Brain microvascular endothelial cell (primary cell): ENCODE results near the gene LRMDA.

Source experiments
- DNase-seq: peaks from one replicate; pipeline ENCODE4 v3.0.0-alpha.2; 2020
- H3K27ac ChIP-seq: fragments of 250-450 bp; sonication (Bioruptor Pico); 2 replicates; pipeline ENCODE4 v1.5.1; 2020; ENCODE audit warnings: mild to moderate bottlenecking, moderate library complexity
- H3K27me3 ChIP-seq: fragments of 250-450 bp; sonication (Bioruptor Pico); replicated peaks from 2 replicates; pipeline ENCODE4 v1.5.1; 2020; ENCODE audit warnings: mild to moderate bottlenecking
- H3K36me3 ChIP-seq: fragments of 250-450 bp; sonication (Bioruptor Pico); replicated peaks from 2 replicates; pipeline ENCODE4 v1.5.1; 2020; ENCODE audit warnings: mild to moderate bottlenecking
- H3K4me3 ChIP-seq: 2 replicates; pipeline ENCODE4 v1.5.1; 2011; ENCODE audit warnings: low read depth, mild to moderate bottlenecking, control low read depth, low read length, moderate library complexity
- CTCF ChIP-seq: IDR thresholded peaks from 2 replicates; pipeline ENCODE4 v1.5.1; 2011; ENCODE audit warnings: low read depth, mild to moderate bottlenecking, moderate library complexity, low read length, control low read depth, inconsistent platforms; ENCODE audit errors: missing control alignments
- in situ Hi-C: cut with HindIII; loops from 2 replicates; pipeline ENCODE4 v1.10.0; 2017; ENCODE audit warnings: low sequenced_read_pairs, low pct_ligation_motif_present

The LRMDA gene

GRCh38 chr10:76316234-76316633, 884.8 kb downstream of the LRMDA start:
- Histone ChIP-seq H3K36me3 (no peaks in the 10 kb centered on the region), H3K4me3 (no peak overlapping the region), H3K27ac (no peak overlapping the region), H3K27me3 (no peaks in the 10 kb centered on the region)
- TF ChIP-seq CTCF = no peak
- DNase-seq = no peak
- in situ Hi-C loops = no loop called here

- no peak for TF ChIP-seq CTCF
- H3K4me3 ChIP-seq = no peak overlapping the region
- H3K27me3 ChIP-seq = no peaks in the 10 kb centered on the region
- H3K27ac ChIP-seq = no peak overlapping the region
- DNase-seq = no peak
- in situ Hi-C loops = no loop called here
- H3K36me3 ChIP-seq = no peaks in the 10 kb centered on the region
Measured at GRCh38 chr10:76317078-76317477, 885.7 kb downstream of the LRMDA start.

GRCh38 chr10:76318211-76318610, 886.8 kb downstream of the LRMDA start:
- Histone ChIP-seq H3K36me3 (no peaks in the 10 kb centered on the region), H3K27ac (no peak overlapping the region), H3K4me3 (no peak overlapping the region), H3K27me3 (no peaks in the 10 kb centered on the region)
- in situ Hi-C loops = no loop called here
- no peak for DNase-seq
- no peak for TF ChIP-seq CTCF

GRCh38 chr10:76319661-76320060, 888.2 kb downstream of the LRMDA start:
- Histone ChIP-seq H3K4me3 (no peak overlapping the region), H3K27me3 (no peaks in the 10 kb centered on the region), H3K27ac (no peak overlapping the region), H3K36me3 (no peaks in the 10 kb centered on the region)
- TF ChIP-seq CTCF = no peak
- no peak for DNase-seq
- in situ Hi-C loops = no loop called here

GRCh38 chr10:76324283-76324682, 892.9 kb downstream of the LRMDA start:
- in situ Hi-C loops = no loop called here
- H3K27ac ChIP-seq = no peak overlapping the region
- H3K36me3 ChIP-seq = no peaks in the 10 kb centered on the region
- H3K27me3 ChIP-seq = no peaks in the 10 kb centered on the region
- no peak for TF ChIP-seq CTCF
- no peak overlapping the region for H3K4me3 ChIP-seq
- no peak for DNase-seq

GRCh38 chr10:76327441-76327840, 896.0 kb downstream of the LRMDA start:
- DNase-seq = no peak
- no peaks in the 10 kb centered on the region for H3K27me3 ChIP-seq
- no peaks in the 10 kb centered on the region for H3K36me3 ChIP-seq
- in situ Hi-C loops = no loop called here
- no peak overlapping the region for H3K27ac ChIP-seq
- no peak for TF ChIP-seq CTCF
- no peak overlapping the region for H3K4me3 ChIP-seq
